Measurements from ENCODE around the gene RERE.

RERE gene

DNA sequence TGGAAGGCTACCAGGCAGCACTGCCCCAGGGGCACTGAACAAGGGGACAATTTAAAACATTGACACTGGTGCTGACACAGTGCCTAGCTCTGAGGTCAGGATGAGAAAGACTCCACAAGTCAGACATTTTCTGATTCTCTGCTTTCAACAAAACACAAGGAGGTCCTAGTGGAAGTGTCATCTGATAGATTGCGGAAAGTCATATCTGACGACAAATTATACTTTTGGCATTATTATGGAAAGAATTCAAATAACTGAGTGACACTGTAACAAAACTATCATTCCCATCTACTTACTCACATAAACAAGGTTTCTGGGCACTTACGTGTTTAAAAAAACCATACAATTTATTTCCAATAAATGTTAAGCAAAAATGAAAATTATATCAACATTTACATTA, 376.0 kb downstream of the RERE start:
- no CpG with 5 or more reads among the region's 3 CpGs for WGBS (ENCODE audit: extremely low coverage, insufficient coverage, insufficient read length)
- Histone ChIP-seq H3K9ac (ENCODE audit: low read length) (no peak overlapping the region), H3K27ac (ENCODE audit: low read depth, low read length) (no peak overlapping the region), H4K91ac (ENCODE audit: low read depth, low read length) (no peak overlapping the region), H2AK5ac (ENCODE audit: low read length) (no peak overlapping the region), H3K4me3 (ENCODE audit: low read depth, low read length) (no peak overlapping the region), H2BK120ac (ENCODE audit: insufficient read depth, low read length, poor library complexity) (no peak overlapping the region), H3K27me3 (ENCODE audit: insufficient read depth, low read length) (no peaks in the 10 kb centered on the region), H4K12ac (ENCODE audit: low read depth, low read length) (no peak overlapping the region), H2BK5ac (ENCODE audit: low read depth, low read length, poor library complexity) (no peak overlapping the region), H3K23ac (ENCODE audit: low read length) (no peak overlapping the region), H3K18ac (ENCODE audit: low read length) (no peak overlapping the region), H3K14ac (ENCODE audit: low read length) (no peak overlapping the region), H3K79me1 (ENCODE audit: low read length) (no peaks in the 10 kb centered on the region), H4K8ac (ENCODE audit: low read depth, low read length) (no peak overlapping the region), H3K9me3 (ENCODE audit: insufficient read depth, low read depth, low read length) (no peaks in the 10 kb centered on the region), H3K4me2 (ENCODE audit: low read length) (no peak overlapping the region), H3K36me3 (ENCODE audit: control insufficient read depth in 1 of 2, insufficient read depth in 2 of 2, low read length in 2 of 2) (no peaks in the 10 kb centered on the region), H2BK12ac (ENCODE audit: low read length) (no peak overlapping the region), H3K79me2 (ENCODE audit: control insufficient read depth, insufficient read depth, low read length, poor library complexity) (no peaks in the 10 kb centered on the region), H3K4ac (ENCODE audit: low read depth, low read length) (no peak overlapping the region), H2AFZ (ENCODE audit: insufficient read depth, low read length, poor library complexity) (no peak overlapping the region), H3K4me1 (ENCODE audit: control insufficient read depth in 1 of 2, insufficient read depth in 2 of 2, low read length in 2 of 2) (peaks cover 0 to 2% of the 10 kb centered on the region in 2 experiments)
- DNase-seq, result peak in 1 of 2 donors; percentile 71

DNA sequence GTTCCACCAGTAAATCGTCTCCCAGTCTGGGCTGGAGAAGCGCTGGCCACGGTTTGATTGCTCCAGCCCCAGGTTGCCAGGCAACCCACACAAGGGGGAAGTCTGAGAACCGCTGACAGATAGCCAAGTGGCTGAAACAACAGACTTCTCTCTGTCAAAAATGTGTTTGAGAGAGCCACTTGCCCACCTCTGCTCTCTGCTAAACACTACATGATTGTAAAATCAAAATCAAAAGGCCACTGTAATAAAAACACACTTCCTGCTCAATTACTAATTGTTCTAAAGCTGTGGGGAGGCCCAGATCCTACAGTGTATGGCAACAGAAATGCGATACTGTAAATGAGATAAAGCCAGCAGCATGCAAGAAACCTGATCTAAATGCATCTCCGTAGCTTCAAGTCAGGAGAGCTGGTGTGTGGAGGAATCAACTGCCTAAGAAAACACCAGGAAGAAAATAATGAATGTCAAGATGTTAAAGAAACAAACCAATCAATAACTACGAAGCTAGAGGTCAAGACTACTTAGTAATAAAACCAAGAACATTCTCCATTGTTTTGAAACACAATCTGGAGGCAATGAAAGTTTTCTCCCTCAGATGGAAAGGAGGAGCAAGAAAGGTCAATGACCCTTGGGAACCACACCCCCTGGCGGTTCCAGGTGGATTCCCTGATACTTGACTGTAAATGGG, 378.3 kb downstream of the RERE start:
- H3K14ac ChIP-seq (ENCODE audit: low read length), result no peak overlapping the region
- H3K36me3 ChIP-seq (ENCODE audit: control insufficient read depth in 1 of 2, insufficient read depth in 2 of 2, low read length in 2 of 2), result no peaks in the 10 kb centered on the region
- peaks cover 0 to 2% of the 10 kb centered on the region in 2 experiments for H3K4me1 ChIP-seq (ENCODE audit: control insufficient read depth in 1 of 2, insufficient read depth in 2 of 2, low read length in 2 of 2)
- H2BK120ac ChIP-seq (ENCODE audit: insufficient read depth, low read length, poor library complexity), result no peak overlapping the region
- no peak overlapping the region for H4K91ac ChIP-seq (ENCODE audit: low read depth, low read length)
- peak; percentile 73 to 84 for DNase-seq
- H2AFZ ChIP-seq (ENCODE audit: insufficient read depth, low read length, poor library complexity), result no peak overlapping the region
- no peak overlapping the region for H2BK12ac ChIP-seq (ENCODE audit: low read length)
- no peak overlapping the region for H3K18ac ChIP-seq (ENCODE audit: low read length)
- H3K23ac ChIP-seq (ENCODE audit: low read length), result no peak overlapping the region
- no peaks in the 10 kb centered on the region for H3K27me3 ChIP-seq (ENCODE audit: insufficient read depth, low read length)
- H3K79me2 ChIP-seq (ENCODE audit: control insufficient read depth, insufficient read depth, low read length, poor library complexity), result no peaks in the 10 kb centered on the region
- no peaks in the 10 kb centered on the region for H3K79me1 ChIP-seq (ENCODE audit: low read length)
- H2AK5ac ChIP-seq (ENCODE audit: low read length), result no peak overlapping the region
- no peaks in the 10 kb centered on the region for H3K9me3 ChIP-seq (ENCODE audit: insufficient read depth, low read depth, low read length)
- no peak overlapping the region for H4K8ac ChIP-seq (ENCODE audit: low read depth, low read length)
- no CpG with 5 or more reads among the region's 8 CpGs for WGBS (ENCODE audit: extremely low coverage, insufficient coverage, insufficient read length)
- no peak overlapping the region for H3K9ac ChIP-seq (ENCODE audit: low read length)
- peak overlapping the region; percentile 41 for H3K4me2 ChIP-seq (ENCODE audit: low read length)
- no peak overlapping the region for H4K12ac ChIP-seq (ENCODE audit: low read depth, low read length)
- no peak overlapping the region for H3K4me3 ChIP-seq (ENCODE audit: low read depth, low read length)
- no peak overlapping the region for H2BK5ac ChIP-seq (ENCODE audit: low read depth, low read length, poor library complexity)
- H3K4ac ChIP-seq (ENCODE audit: low read depth, low read length), result no peak overlapping the region
- no peak overlapping the region for H3K27ac ChIP-seq (ENCODE audit: low read depth, low read length)

DNA sequence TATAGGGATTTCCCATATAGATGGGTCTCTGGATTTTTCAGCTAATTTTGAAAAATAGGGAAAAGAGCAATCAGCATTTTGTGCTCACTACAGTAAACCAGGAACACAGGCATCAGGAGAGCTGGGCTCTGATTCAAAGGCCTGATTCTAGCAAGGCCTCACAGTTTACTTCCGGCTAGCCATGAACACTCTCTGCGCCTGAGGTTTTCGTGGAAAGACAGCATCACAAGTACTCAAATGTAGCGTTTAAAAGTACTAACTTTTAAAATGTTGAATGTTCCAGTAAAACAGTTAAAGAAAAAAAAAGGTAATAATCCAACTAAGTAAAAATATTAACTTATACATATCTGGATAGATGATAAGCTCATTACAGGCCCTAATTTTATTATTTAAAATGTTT, 379.0 kb downstream of the RERE start:
- H3K27ac ChIP-seq (ENCODE audit: low read depth, low read length), result no peak overlapping the region
- no peak overlapping the region for H3K14ac ChIP-seq (ENCODE audit: low read length)
- no peak overlapping the region for H3K18ac ChIP-seq (ENCODE audit: low read length)
- no peaks in the 10 kb centered on the region for H3K9me3 ChIP-seq (ENCODE audit: insufficient read depth, low read depth, low read length)
- H4K12ac ChIP-seq (ENCODE audit: low read depth, low read length), result no peak overlapping the region
- H4K8ac ChIP-seq (ENCODE audit: low read depth, low read length), result no peak overlapping the region
- no peak overlapping the region for H2AFZ ChIP-seq (ENCODE audit: insufficient read depth, low read length, poor library complexity)
- H3K79me1 ChIP-seq (ENCODE audit: low read length), result no peaks in the 10 kb centered on the region
- no peak overlapping the region for H4K91ac ChIP-seq (ENCODE audit: low read depth, low read length)
- no peak for DNase-seq
- no peaks in the 10 kb centered on the region for H3K36me3 ChIP-seq (ENCODE audit: control insufficient read depth in 1 of 2, insufficient read depth in 2 of 2, low read length in 2 of 2)
- H3K4me2 ChIP-seq (ENCODE audit: low read length), result no peak overlapping the region
- peaks cover 0 to 2% of the 10 kb centered on the region in 2 experiments for H3K4me1 ChIP-seq (ENCODE audit: control insufficient read depth in 1 of 2, insufficient read depth in 2 of 2, low read length in 2 of 2)
- no peak overlapping the region for H2BK12ac ChIP-seq (ENCODE audit: low read length)
- H3K23ac ChIP-seq (ENCODE audit: low read length), result no peak overlapping the region
- no CpG with 5 or more reads among the region's 4 CpGs for WGBS (ENCODE audit: extremely low coverage, insufficient coverage, insufficient read length)
- H2AK5ac ChIP-seq (ENCODE audit: low read length), result no peak overlapping the region
- no peak overlapping the region for H2BK5ac ChIP-seq (ENCODE audit: low read depth, low read length, poor library complexity)
- no peaks in the 10 kb centered on the region for H3K79me2 ChIP-seq (ENCODE audit: control insufficient read depth, insufficient read depth, low read length, poor library complexity)
- H3K9ac ChIP-seq (ENCODE audit: low read length), result no peak overlapping the region
- H3K27me3 ChIP-seq (ENCODE audit: insufficient read depth, low read length), result no peaks in the 10 kb centered on the region
- no peak overlapping the region for H3K4me3 ChIP-seq (ENCODE audit: low read depth, low read length)
- peak overlapping the region; percentile 47 for H3K4ac ChIP-seq (ENCODE audit: low read depth, low read length)
- H2BK120ac ChIP-seq (ENCODE audit: insufficient read depth, low read length, poor library complexity), result no peak overlapping the region

DNA sequence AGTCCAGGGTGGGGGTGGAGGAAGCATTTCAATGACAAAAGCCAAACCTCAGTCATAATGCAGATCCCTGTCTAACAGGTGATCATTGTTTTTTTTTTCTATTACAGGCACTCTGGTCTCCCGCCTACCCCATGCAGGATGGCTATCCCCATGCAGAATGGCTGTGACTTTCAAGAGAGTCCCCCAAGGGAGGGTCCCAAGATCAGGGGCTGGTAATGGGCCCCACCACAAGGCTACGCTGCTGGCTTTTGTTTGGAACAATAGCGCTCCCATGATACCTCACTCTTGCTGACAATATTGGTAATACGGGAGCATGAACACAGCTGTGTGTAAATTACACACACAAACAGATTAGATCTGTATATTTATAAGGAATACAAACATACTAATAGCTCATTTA, 380.1 kb downstream of the RERE start:
- no peak overlapping the region for H3K27ac ChIP-seq (ENCODE audit: low read depth, low read length)
- H2BK12ac ChIP-seq (ENCODE audit: low read length), result no peak overlapping the region
- H3K4me2 ChIP-seq (ENCODE audit: low read length), result no peak overlapping the region
- H3K4me3 ChIP-seq (ENCODE audit: low read depth, low read length), result no peak overlapping the region
- no peaks in the 10 kb centered on the region for H3K79me2 ChIP-seq (ENCODE audit: control insufficient read depth, insufficient read depth, low read length, poor library complexity)
- no peaks in the 10 kb centered on the region for H3K36me3 ChIP-seq (ENCODE audit: control insufficient read depth in 1 of 2, insufficient read depth in 2 of 2, low read length in 2 of 2)
- no peaks in the 10 kb centered on the region for H3K79me1 ChIP-seq (ENCODE audit: low read length)
- no peak overlapping the region for H2BK5ac ChIP-seq (ENCODE audit: low read depth, low read length, poor library complexity)
- H3K18ac ChIP-seq (ENCODE audit: low read length), result no peak overlapping the region
- H3K14ac ChIP-seq (ENCODE audit: low read length), result no peak overlapping the region
- H4K91ac ChIP-seq (ENCODE audit: low read depth, low read length), result no peak overlapping the region
- no peak overlapping the region for H3K23ac ChIP-seq (ENCODE audit: low read length)
- no peak overlapping the region for H3K9ac ChIP-seq (ENCODE audit: low read length)
- no peaks in the 10 kb centered on the region for H3K27me3 ChIP-seq (ENCODE audit: insufficient read depth, low read length)
- H2AFZ ChIP-seq (ENCODE audit: insufficient read depth, low read length, poor library complexity), result no peak overlapping the region
- H3K4ac ChIP-seq (ENCODE audit: low read depth, low read length), result no peak overlapping the region
- peaks cover 0 to 2% of the 10 kb centered on the region in 2 experiments for H3K4me1 ChIP-seq (ENCODE audit: control insufficient read depth in 1 of 2, insufficient read depth in 2 of 2, low read length in 2 of 2)
- no peaks in the 10 kb centered on the region for H3K9me3 ChIP-seq (ENCODE audit: insufficient read depth, low read depth, low read length)
- no peak for DNase-seq
- no peak overlapping the region for H4K8ac ChIP-seq (ENCODE audit: low read depth, low read length)
- H2AK5ac ChIP-seq (ENCODE audit: low read length), result no peak overlapping the region
- no peak overlapping the region for H4K12ac ChIP-seq (ENCODE audit: low read depth, low read length)
- WGBS (ENCODE audit: extremely low coverage, insufficient coverage, insufficient read length), result no CpG with 5 or more reads among the region's 4 CpGs
- H2BK120ac ChIP-seq (ENCODE audit: insufficient read depth, low read length, poor library complexity), result no peak overlapping the region
